ENCODE results near the gene RMI1.

DNA sequence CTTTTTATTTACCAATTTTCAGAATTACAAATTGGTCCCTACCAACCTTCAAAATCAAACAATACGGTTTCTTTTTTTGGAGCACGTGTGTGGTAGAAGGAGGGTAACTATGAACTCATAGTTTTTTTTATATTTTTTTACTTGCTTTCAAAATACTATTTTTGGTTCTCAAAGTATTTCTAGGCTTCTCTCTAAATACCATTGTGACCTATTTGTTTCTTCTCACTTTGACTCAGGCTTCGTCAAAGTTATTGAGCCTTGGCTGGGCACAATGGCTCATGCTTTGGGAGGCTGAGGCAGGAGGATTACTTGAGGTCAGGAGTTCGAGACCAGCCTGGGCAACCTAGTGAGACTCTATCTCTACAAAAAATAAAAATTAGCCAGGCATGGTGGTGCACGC lies 47.8 kb upstream of the RMI1 start:
- TF ChIP-seq POLR2AphosphoS5 (IDR thresholded peaks at IDR 0.05) (no peak), CTCF (IDR thresholded peaks at IDR 0.05) (no peak), POLR2A (IDR thresholded peaks at IDR 0.05) (no peak)
